ENCODE results near the gene NXN.
"Not testable (repeated sequence)": the region's sequence is repeated elsewhere in the genome, so short reads cannot be mapped to it uniquely, and the experiment has no call there.

Gene NXN

DNA sequence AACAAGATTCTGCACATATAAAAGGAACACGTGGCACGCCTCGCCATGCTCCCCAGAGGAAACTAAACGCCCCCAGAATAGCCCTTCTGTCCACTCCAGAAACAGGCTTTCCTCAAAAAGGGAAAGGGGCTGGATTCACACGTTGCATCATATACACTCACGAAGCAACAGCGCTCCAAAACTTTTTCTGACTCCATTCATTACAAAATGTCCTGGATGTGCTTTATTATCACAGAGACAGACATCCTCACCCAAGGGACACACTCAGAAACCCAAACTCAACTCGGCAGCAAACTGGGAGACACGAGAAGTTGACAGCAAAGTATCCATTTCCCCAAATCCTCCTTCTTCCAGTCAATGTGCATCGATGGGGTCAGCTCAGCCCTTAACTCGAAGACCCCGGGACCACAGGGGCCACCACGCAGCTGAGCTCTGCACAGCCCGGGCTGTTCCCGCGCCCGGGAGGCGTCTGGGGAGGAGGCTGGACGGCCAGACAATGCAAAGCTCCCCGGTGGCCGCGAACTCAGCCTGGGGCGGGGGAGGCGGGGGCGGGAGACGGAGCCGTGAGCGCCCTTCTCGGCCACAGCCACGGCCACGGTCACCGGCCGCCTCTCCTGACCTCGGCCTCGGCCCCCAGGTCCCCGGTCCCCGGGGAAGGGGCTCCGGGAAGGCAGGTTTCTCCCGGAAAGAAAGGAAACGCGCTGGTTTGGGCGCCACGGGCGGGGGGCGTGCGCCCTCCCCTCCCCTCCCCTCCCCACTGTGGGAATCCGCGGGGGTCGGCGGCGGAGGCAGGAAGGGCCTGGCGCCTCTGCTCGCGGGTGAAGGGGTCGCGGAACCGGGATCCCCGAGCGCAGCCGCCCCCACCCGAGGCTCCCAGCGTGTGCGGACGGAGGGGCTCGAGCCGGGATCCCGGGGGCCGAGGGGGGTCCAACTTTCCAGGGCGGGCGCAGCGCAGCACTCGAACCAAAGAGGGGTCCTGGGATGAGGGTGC, 1.2 kb downstream of the NXN start:
- DNase-seq, result no peak

DNA sequence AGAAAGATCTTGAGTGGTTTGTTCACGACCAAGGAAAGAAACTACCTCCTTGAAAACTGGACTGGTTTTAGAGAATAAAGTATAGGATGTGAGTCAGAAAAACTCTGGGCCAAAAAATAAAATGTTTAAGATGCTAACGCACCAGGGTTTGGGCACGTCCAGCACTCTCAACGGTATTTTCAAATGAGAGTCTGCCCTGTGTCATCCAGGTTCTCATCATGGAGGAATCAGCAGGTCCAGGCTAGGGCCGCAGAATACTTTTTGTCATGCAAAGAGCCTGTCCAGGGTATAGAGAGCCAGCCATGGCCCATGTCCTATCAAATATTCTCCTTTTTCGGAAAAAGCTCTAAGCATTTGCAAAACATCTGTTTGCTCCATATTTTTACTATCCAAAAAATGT, 2.4 kb downstream of the NXN start:
- DNase-seq, result no peak

DNA sequence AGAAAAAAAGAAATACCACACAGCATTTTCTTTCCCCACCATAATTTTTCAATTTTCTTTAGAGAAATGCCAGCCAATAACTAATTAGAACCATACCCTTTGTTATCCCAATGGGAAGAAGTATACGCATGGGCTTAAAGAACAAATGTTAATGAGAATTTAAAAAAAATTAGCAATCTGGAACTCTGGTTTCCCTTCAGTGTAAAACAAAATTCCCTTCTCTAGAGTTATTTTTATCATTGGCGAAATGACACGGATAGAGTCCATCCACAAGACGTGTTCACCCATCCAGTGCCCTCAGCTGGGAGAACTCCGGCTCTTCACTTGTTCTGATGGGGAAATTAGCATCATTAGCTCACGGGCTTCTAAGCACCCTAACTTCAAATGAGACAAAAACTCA, 3.3 kb downstream of the NXN start:
- no peak for DNase-seq

DNA sequence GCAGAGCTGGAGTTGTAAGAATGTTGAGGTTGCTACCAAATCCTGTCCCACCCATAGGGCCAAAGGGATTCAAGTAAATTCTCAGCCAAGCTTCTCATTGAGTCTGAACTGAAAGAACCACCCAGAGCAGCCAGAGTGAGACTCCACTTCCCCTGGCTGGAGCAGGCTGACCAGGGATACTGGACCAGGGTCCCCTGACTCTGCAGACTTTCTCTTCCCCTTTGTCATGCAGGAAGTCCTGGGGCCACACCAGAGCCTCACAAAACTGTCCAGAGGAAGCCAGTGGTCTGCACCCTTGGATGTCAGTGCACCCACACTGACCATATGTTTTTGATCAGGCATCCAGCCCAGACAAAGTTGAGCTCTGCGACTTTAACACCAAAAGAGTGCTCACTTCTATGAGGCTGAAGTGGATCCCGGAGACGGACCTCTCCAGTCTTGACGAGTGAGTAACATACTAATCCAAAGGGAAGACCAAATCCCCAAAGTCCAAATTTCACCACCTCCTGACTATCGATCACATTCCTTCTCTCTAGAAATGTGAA, 4.1 kb downstream of the NXN start:
- DNase-seq, result no peak

DNA sequence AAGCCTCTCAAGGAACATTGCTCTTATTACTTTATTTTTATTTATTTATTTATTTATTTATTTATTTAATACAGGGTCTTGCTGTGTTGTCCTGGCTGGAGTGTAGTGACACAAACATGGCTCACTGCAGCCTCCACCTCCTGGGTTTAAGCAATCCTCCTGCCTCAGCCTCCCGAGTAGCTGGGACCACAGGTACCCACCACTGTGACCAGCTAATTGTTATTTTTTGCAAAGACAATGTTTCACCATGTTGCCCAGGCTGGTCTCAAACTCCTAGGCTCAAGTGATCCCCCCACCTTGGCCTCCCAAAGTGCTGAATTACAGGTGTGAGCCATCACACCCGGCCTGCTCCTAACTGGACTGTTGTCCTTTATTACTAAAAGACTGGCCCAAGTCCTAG, 4.8 kb downstream of the NXN start:
- not testable (repeated sequence) for DNase-seq

DNA sequence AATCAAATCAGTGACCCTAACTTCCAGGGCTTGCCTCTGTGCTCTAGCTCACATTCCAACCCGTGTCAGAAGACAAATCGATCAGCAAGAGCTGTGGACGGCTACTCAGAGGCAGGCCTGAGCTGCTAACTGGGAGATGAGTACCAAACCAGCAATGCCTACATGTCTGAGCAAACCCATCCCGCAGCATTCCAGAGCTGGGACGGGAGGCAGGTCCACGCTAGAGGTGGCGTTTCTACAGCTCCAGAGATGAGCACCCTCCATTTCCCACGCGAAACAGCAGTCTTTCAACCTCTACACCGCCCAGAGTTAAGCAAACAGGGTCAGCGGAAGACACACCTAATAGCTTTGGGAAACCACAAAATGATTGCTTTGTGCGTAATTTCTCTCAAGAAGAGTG, 6.5 kb downstream of the NXN start:
- no peak for DNase-seq

DNA sequence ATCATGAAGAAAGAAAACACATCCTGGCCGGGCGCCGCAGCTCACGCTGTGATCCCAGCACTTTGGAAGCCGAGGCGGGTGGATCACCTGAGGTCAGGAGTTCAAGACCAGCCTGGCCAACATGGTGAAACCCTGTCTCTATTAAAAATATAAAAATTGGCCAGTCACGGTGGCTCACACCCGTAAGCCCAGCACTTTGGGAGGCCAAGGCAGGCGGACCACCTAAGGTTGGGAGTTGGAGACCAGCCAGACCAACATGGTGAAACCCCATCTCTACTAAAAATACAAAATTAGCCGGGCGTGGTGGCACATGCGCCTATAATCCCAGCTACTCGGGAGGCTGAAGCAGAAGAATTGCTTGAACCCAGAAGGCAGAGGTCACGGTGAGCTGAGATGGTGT, 7.7 kb downstream of the NXN start:
- DNase-seq, result not testable (repeated sequence)

DNA sequence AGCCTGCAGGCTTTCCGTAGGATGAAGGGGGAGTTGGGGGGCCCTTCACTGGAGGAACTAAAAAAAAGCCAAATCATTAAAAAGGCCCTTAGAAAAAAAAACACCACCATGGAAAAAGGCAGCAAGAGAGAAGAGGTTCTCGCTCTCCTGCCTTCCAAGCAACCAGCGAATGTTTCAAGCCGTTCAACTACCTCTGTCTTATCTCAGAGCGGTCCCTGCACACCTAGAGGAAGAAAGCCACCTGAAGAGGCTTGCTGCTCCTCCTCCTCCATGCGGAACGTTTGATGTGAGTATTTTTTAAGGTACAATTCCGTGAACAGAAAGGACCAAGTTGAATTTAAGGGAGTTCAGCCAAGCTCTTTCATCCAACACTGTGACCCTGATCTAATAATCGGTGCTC, 9.2 kb downstream of the NXN start:
- DNase-seq, result no peak

DNA sequence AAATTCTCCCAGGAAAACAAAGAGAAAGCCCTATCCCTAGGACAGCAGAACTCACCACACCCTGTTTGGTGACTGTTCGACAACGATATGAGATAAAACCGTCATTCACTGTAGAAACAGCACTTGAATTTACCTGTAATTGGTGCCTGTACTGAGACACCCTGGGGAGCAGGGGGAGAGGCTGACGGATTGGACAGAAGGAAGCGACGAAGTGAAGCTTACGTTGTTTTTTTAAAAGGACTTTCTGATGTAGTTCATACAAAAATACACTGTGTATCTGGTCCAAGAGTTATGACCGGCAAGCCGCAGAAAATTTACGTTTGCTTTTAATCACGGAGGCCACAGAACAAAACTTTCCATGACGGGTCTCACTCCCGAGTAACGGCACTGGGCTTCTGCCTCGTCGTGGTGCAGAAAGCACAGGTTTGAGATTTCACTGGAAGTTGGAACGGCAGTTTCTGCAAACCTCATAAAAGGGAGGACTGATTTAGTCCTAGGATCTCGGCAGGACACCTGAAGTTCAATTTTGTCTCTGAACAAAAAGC, 9.7 kb downstream of the NXN start:
- DNase-seq, result no peak

DNA sequence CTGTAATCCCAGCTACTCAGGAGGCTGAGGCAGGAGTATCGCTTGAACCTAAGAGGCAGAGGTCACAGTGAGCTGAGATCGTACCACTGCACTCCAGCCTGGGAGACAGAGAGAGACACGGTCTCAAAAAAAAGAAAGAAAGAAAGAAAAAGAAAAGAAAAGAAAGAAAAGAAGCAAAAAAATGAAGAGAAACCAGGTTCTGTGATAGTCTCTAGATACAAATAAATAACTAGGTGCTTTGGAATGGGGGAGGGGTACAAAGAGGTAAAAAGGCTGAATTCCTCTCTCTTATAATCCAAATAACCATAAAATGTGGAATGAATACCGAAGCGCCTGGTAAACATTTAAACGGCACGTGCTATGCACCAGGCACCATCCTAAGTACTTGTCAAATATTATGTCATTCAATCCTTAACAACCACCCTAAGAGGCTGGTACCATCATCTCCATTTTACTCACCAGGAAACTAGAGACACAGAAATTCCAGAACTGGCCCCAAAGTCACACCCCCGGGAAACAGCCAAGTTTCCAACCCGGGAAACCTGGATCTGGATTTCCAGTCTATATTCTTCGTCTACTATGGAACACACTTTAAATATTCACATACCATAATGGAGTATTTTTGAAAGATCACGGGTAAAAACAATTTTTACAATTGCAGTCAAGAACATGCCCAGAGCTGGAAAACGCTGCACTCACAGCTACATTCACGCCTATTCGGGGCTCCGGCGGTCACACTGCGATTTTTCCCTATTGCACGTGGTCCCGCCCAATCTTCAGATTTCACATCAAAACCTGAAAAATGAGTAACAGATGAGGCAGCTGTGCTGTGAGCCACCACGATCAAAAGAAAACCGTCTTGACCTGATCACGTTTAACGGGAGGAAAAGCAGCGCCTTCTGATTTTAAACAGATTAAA, 10.5 kb downstream of the NXN start:
- DNase-seq, result no peak

DNA sequence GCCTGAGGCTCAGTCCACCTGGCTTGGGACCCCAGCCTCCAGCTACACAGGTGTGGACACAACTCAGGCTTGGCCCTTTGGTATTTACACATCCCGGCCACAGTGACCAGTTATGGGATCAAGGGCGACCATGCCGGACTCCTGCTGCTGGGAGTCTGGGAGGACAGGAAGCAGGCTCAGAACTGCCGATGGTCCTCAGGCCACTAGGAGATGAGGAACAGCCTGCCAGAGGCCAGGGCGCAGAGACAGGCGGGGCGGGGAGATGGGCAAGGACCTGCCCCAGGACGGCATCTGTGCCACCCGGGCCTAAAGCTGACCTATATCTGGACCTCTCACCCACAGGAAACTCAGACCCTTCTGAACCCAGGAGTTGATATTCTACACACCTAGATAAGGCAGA, 12.5 kb downstream of the NXN start:
- DNase-seq, result no peak

DNA sequence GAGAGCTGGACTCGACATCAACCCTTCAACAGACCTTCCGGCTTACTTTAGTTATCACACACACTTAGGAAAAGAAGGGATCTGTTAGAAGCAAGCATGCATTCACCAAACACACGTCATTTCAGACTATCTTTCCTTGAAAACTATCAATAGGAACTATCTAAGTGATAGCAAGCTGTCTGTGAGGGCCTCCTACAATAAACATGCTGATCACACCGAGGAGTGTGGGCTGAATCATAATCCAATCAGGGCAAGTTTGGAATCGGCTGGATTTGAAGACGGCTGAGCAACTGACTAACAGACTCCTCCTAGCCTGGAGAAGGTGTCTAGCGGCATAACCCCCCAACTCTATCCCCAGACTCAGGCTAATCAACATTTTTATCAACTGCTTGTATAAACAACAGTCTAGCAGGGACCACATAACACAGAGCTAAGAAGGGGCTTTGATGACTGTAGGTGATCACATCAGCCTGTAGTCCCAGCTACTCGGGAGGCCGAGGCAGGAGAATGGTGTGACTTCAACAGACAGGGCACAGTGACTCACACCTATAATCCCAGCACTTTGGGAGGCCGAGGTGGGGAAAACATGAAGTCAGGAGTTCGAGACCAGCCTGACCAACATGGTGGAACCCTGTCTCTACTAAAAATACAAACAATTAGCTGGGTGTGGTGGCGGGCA, 14.1 kb downstream of the NXN start:
- DNase-seq, result no peak

DNA sequence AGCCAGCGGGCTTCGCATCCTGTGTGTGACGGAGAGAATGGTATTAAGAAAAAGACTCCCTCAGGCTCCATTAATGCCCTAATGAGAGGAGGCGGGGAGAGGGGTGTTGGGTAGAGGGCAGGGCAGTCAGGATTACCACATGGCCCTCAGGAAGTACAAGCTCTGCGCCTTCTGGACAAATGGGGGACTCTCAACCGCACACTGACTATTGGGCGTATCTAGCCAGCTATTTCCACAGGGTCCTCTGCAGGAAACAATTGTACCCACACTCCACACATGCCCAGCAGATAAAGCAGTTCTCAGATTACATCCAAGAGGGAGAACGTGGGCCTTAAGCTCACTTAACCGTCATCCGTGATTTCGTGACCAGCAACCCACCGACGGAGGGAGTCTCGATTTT, 14.7 kb downstream of the NXN start:
- no peak for DNase-seq

DNA sequence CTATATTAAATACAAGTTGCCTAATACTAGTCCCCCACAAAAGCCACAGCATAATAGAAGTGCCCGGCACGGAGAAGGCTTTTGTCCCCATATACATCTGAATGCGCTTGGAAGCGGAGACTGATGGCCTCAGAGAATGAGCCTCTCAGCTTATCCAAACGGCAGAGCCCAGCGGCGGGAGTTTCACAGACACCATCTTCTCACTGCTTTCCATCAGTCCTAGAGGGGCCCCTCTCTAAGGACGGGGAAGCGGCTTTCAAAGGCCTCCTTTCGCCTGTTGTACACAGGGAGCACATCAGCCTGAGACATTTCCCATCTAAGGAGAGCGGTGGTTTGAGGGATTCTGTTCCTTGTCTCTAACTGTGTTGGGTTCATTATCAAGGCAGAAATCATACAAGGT, 16.9 kb downstream of the NXN start:
- no peak for DNase-seq

DNA sequence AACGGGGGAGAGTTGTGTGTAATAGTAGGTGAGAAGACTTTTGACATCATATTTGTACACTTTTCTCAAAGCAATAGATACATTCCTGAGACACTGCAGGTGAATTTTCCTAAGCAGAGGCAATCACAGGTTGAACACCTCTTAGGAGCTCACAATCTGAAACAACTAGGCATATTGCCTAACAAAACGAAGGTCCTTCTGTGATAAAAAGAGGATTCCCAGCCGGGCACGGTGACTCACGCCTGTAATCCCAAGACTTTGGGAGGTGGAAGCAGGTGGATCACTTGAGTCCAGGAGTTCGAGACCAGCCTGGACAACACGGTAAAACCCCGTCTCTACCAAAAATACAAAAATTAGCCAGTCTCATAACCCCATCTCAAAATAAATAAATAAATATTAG, 17.4 kb downstream of the NXN start:
- DNase-seq, result no peak

DNA sequence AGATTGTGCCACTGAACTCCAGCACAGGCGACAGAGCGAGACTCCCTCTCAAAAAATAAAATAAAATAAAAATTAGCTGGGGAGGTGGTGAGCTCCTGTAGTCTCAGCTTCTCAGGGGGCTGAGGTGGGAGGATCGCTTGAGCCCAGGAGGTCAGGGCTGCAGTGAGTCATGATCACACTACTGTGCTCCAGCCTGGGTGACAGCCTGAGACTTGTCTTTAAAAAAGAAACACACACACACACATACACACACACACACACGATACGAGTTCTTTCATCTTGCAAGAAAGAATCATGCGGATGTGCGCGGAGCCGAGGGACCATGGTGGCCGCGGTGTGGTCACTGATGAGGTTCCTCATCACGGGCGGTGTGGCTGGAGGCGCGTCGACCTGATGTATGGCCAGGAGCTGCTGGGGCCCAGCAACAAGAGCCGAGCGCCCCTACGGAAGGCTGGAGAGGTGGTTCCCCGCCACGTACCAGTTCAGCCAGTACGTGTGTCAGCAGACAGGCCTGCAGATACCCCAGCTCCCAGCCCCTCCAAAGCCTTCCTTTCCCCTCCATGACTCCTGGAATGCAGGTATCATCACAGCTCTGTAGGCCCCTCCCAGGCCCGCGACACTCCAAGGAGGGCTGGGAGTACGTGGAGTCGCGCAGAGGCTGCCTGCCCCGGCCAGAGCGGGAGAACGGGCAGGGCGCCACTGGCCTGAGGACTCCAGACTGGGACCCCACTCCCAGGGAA, 20.7 kb downstream of the NXN start:
- no peak for DNase-seq

DNA sequence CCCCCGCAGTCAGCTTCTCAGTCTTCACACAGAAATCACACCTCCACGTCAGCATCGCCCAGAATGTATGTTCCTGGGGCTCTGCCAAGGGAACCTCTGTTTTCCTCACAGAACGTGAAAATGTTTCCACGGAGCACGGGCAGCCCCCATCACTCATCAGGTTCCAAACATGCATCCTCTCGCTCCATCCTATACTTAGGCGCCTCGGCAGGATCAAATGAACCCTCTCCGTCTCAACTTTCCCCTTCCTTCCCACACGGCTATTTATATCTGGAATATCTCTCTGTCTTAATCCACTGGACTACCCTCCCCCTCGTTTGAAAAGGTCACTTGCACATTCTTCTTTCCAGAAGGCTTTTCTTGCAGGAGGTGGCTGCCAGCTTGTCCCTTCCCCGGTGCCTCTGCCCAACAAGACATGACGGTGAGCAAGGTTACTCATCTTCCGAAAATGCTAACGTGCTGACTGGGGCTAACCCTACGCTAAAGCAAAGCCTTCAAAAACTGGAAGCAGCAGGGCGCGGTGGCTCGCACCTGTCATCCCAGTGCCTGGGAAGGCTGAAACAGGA, 21.6 kb downstream of the NXN start:
- DNase-seq, result no peak

DNA sequence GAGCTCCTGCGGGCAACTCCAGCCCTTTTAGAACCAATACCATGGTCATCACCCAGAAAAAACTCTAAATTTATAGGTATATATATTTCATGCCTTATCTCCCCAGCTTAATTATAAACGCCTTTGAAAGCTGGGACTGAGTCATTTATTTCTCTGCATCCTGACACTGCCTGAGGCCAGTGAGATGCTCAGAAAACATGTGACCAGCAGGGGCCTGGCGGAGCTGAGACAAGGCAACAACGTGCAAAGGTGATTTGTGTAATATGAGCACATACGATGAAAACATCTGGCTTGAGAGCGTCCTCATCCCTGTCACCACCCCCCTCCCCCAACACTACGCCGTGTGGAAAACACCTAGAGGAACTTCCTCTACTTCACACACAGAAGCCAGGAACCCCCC, 22.7 kb downstream of the NXN start:
- DNase-seq, result no peak

DNA sequence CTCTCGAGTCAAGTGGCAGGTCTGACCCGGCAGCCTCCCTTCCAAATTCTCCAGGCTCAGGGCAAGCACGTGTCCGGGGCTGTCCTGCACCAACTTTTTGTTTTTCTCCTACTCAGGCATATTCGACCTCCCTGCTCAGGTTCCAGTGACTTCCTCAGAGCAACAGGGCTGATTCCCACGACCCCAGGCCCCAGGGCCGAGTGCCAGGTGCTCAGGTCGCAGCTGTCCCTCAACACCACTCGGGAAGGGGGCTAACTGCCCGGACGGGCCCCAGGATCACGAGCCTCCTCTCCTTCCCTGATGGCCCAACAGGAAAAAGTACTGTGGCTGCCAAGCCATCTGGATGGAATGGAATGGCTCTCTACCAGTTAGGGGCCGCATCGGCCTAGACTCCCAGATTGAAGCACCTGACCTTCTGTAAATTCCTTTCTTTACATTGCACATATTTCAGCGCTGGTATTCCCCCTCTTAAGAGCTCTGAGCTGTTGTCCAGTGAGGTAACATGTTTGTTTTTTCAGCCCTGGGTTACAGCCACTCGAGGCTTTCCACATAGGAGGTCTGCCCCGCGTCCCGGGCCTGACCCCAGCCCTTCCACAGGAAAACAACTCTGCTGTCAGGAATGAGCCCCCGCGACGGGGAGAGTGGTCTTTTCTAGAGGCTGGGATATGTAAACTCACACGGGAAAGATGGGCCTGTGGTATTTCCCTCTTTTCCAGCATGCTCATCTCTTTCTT, 25.0 kb downstream of the NXN start:
- no peak for DNase-seq

DNA sequence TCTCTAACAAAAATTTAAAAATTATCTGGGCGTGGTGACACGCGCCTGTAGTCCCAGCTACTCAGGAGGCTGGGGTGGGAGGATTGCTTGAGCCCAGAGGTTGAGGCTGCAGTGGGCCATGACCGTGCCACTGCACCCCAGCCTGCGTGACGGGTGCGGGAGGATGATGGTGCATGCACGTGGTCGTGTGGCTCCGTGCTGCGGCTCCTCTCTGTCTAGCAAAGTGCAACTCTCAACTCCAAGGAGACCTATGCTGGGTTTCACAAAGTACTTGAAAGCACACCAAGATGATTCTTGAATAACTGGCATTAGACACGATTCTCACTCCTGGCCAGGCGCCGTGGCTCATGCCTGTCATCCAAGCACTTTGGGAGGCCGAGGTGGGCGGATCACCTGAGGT, 25.8 kb downstream of the NXN start:
- no peak for DNase-seq

DNA sequence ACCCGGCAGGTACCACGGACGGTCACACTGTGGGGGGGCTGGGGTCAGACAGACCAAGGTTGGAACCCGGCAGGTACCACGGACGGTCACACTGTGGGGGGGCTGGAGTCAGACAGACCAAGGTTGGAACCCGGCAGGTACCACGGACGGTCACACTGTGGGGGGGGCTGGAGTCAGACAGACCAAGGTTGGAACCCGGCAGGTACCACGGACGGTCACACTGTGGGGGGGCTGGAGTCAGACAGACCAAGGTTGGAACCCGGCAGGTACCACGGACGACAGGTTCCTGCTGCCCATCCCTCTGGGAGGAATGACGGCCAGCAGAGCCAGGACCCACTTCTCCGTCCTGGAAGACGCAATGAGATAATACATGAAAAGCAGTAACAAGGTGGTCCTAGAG, 27.0 kb downstream of the NXN start:
- not testable (repeated sequence) for DNase-seq
